H1 (cell line): ENCODE results near the gene TRIM61. TPM values are rescaled to one million over a fixed set of nuclear protein-coding genes. Genes with fewer than 3 reads are reported as not detected.

Experiments
- CTCF ChIA-PET: fragments of 300-600 bp; sonication (Branson Sonifier 250); formaldehyde crosslinking; loops from one replicate; lab custom pipeline; 2021; ENCODE audit not compliant: partially characterized antibody; lab: Charles Lee
- POLR2A ChIA-PET: fragments of 300-600 bp; sonication (Branson Sonifier 250); formaldehyde crosslinking; loops from one replicate; lab custom pipeline; 2021; ENCODE audit warnings: inconsistent platforms; ENCODE audit not compliant: partially characterized antibody; lab: Charles Lee
- DNase-seq, 2 experiments: peaks; one replicate each; pipeline versions ENCODE4 v3.0.0 to v3.0.0-alpha.2; 2010 to 2022; ENCODE audit warnings: low spot score in 2 of 2, low read depth in 1 of 2, mixed read lengths in 1 of 2
- FAIRE-seq: peaks from 2 replicates; lab custom pipeline; 2011; peaks lifted over from hg19 to GRCh38; lab: Jason Lieb, UNC
- H2AFZ ChIP-seq: 2 replicates; pipeline ENCODE4 v1.8.1; 2012; ENCODE audit warnings: low read length, inconsistent platforms
- H2AK5ac ChIP-seq: 2 replicates; pipeline ENCODE4 v1.6.1; 2013; ENCODE audit warnings: low read depth, low read length
- H2BK120ac ChIP-seq: replicated peaks from 2 replicates; pipeline ENCODE3; 2013; ENCODE audit warnings: low read depth, low read length, inconsistent platforms
- H2BK12ac ChIP-seq: 2 replicates; pipeline ENCODE4 v1.6.1; 2013; ENCODE audit warnings: low read depth, low read length
- H2BK15ac ChIP-seq: 2 replicates; pipeline ENCODE4 v1.6.1; 2013; ENCODE audit warnings: low read length
- H2BK20ac ChIP-seq: 2 replicates; pipeline ENCODE4 v1.6.1; 2013; ENCODE audit warnings: low read length
- H2BK5ac ChIP-seq: 2 replicates; pipeline ENCODE4 v1.6.1; 2013; ENCODE audit warnings: low read depth, low read length
- H3K14ac ChIP-seq: 2 replicates; pipeline ENCODE4 v1.6.1; 2013; ENCODE audit warnings: inconsistent platforms; ENCODE audit not compliant: insufficient read length
- H3K18ac ChIP-seq: 2 replicates; pipeline ENCODE4 v1.6.1; 2013; ENCODE audit warnings: low read length; ENCODE audit errors: extremely low read depth
- H3K23ac ChIP-seq: 2 replicates; pipeline ENCODE4 v1.6.1; 2013; ENCODE audit warnings: inconsistent platforms; ENCODE audit not compliant: insufficient read length
- H3K23me2 ChIP-seq: 2 replicates; pipeline ENCODE4 v1.6.1; 2013; ENCODE audit warnings: low read depth, low read length
- H3K27ac ChIP-seq: 2 replicates; pipeline ENCODE4 v1.6.1; 2011; ENCODE audit warnings: low read depth, low read length, inconsistent platforms
- H3K27me3 ChIP-seq, 4 experiments: replicated peaks in 1 of 4; 1 replicate in 1 of 4; 2 replicates in 3 of 4; pipeline versions ENCODE4 v1.6.1 to v1.8.1; 2011 to 2013; ENCODE audit warnings: low read length in 3 of 4, mild to moderate bottlenecking in 3 of 4, inconsistent platforms in 2 of 4, mixed read lengths in 2 of 4, moderate library complexity in 1 of 4; ENCODE audit not compliant: control insufficient read depth in 3 of 4, insufficient read depth in 3 of 4; ENCODE audit errors: extremely low read depth in 1 of 4
- H3K36me3 ChIP-seq, 4 experiments: 2 replicates each; pipeline versions ENCODE4 v1.6.1 to v1.8.1; 2011 to 2013; ENCODE audit warnings: mild to moderate bottlenecking in 4 of 4, low read length in 3 of 4, moderate library complexity in 2 of 4, control low read depth in 1 of 4, inconsistent platforms in 1 of 4; ENCODE audit not compliant: insufficient read depth in 4 of 4, control insufficient read depth in 2 of 4
- H3K4ac ChIP-seq: replicated peaks from 2 replicates; pipeline ENCODE3; 2013; ENCODE audit warnings: low read length, low read depth, mixed read lengths, inconsistent platforms; ENCODE audit not compliant: insufficient read length
- H3K4me1 ChIP-seq, 4 experiments: replicated peaks in 1 of 4; 1 replicate in 1 of 4; 2 replicates in 3 of 4; pipeline versions ENCODE4 v1.6.1 to v1.8.1; 2011 to 2013; ENCODE audit warnings: low read length in 3 of 4, inconsistent platforms in 2 of 4, mixed read lengths in 1 of 4; ENCODE audit not compliant: insufficient read depth in 4 of 4, control insufficient read depth in 3 of 4
- H3K4me2 ChIP-seq, 2 experiments: 2 replicates each; pipeline versions ENCODE4 v1.6.1 to v1.8.1; 2011 to 2013; ENCODE audit warnings: low read depth in 2 of 2, low read length in 2 of 2, control low read depth in 1 of 2, inconsistent platforms in 1 of 2, mild to moderate bottlenecking in 1 of 2; ENCODE audit not compliant: insufficient read depth in 1 of 2
- H3K4me3 ChIP-seq, 4 experiments: fragments of 200-600, 300-600 bp in 1 of 4; sonication (generic), shearing (Covaris generic), sonication (Bioruptor Twin) in 1 of 4; 2 replicates each; pipeline versions ENCODE4 v1.5.1 to v1.8.1; 2011 to 2016; ENCODE audit warnings: low read length in 4 of 4, low read depth in 3 of 4, control low read depth in 2 of 4, inconsistent platforms in 2 of 4, mild to moderate bottlenecking in 2 of 4, mixed read lengths in 1 of 4, moderate library complexity in 1 of 4; ENCODE audit not compliant: insufficient read depth in 2 of 4; ENCODE audit errors: extremely low read depth in 1 of 4
- H3K56ac ChIP-seq: replicated peaks from 2 replicates; pipeline ENCODE3; 2013; ENCODE audit warnings: low read depth, mild to moderate bottlenecking, mixed read lengths, low read length, inconsistent platforms; ENCODE audit not compliant: insufficient read length
- H3K79me1 ChIP-seq: 2 replicates; pipeline ENCODE4 v1.6.1; 2013; ENCODE audit warnings: low read depth, low read length, control low read depth
- H3K79me2 ChIP-seq, 2 experiments: 2 replicates each; pipeline versions ENCODE4 v1.6.1 to v1.8.1; 2012 to 2013; ENCODE audit warnings: low read length in 2 of 2, mild to moderate bottlenecking in 2 of 2, inconsistent platforms in 1 of 2; ENCODE audit not compliant: insufficient read depth in 2 of 2, control insufficient read depth in 1 of 2
- H3K9ac ChIP-seq, 4 experiments: replicated peaks in 1 of 4; 1 replicate in 1 of 4; 2 replicates in 3 of 4; pipeline versions ENCODE4 v1.6.1 to v1.8.1; 2011 to 2013; ENCODE audit warnings: low read depth in 3 of 4, low read length in 3 of 4, control low read depth in 2 of 4, mild to moderate bottlenecking in 2 of 4, moderate library complexity in 2 of 4, inconsistent platforms in 1 of 4; ENCODE audit errors: extremely low read depth in 1 of 4
- H3K9me3 ChIP-seq, 2 experiments: 2 replicates each; pipeline versions ENCODE4 v1.6.1 to v1.8.1; 2012 to 2013; ENCODE audit warnings: mild to moderate bottlenecking in 2 of 2, moderate library complexity in 2 of 2, control low read depth in 1 of 2, inconsistent platforms in 1 of 2, low read depth in 1 of 2, low read length in 1 of 2, mixed read lengths in 1 of 2; ENCODE audit not compliant: insufficient read depth in 2 of 2
- H4K20me1 ChIP-seq, 2 experiments: replicated peaks in 1 of 2; 2 replicates each; pipeline versions ENCODE3 to v1.8.1; 2011 to 2013; ENCODE audit warnings: inconsistent platforms in 2 of 2, low read length in 2 of 2, mild to moderate bottlenecking in 1 of 2; ENCODE audit not compliant: insufficient read depth in 2 of 2, control insufficient read depth in 1 of 2
- H4K5ac ChIP-seq: 2 replicates; pipeline ENCODE4 v1.6.1; 2013; ENCODE audit warnings: low read length, low read depth, mixed read lengths, inconsistent platforms; ENCODE audit not compliant: insufficient read length
- H4K8ac ChIP-seq: 2 replicates; pipeline ENCODE4 v1.8.0; 2013; ENCODE audit warnings: mild to moderate bottlenecking, moderate library complexity, low read length, inconsistent platforms; ENCODE audit not compliant: insufficient read depth; ENCODE audit errors: extremely low read depth
- H4K91ac ChIP-seq: replicated peaks from 2 replicates; pipeline ENCODE3; 2013; ENCODE audit warnings: low read length, mixed read lengths, inconsistent platforms; ENCODE audit not compliant: insufficient read length
- KDM4A ChIP-seq: IDR thresholded peaks from one replicate; pipeline ENCODE4 v1.7.1; 2012; ENCODE audit warnings: low read depth, mild to moderate bottlenecking, moderate library complexity, low read length, inconsistent platforms; ENCODE audit not compliant: severe bottlenecking
- ZNF274 ChIP-seq: IDR thresholded peaks from 2 replicates; pipeline ENCODE4 v1.7.0; 2012; ENCODE audit warnings: low read length, borderline replicate concordance; ENCODE audit errors: extremely low read depth
- WGBS, 2 experiments: shearing (Covaris generic) in 1 of 2; methylation state at CpG; one replicate each; pipeline versions ENCODE4 v1.1.6 to v1.1.7; 2013 to 2015; ENCODE audit warnings: low lambda C conversion rate in 2 of 2, mixed read lengths in 2 of 2, inconsistent platforms in 1 of 2, low coverage in 1 of 2, missing lambda C conversion rate in 1 of 2; ENCODE audit not compliant: insufficient replicate concordance in 2 of 2, insufficient coverage in 1 of 2, insufficient read length in 1 of 2; ENCODE audit errors: extremely low coverage in 1 of 2, missing lambda C conversion rate in 1 of 2; 5-methylcytosine and 5-hydroxymethylcytosine counted together
- polyA plus RNA-seq, 7 experiments: library from polyadenylated mRNA; depleted of rRNA in 3 of 7; stranded (reverse) in 5 of 7; unstranded in 2 of 7; fragments of >200 nt in 5 of 7; fragments of 200-250 nt in 2 of 7; gene quantifications; 1 replicate in 5 of 7; 2 replicates in 1 of 7; 4 replicates in 1 of 7; pipeline versions ENCODE4 v1.2.1 to v1.2.3, GENCODE V29; 2011 to 2013; ENCODE audit warnings: missing spikeins in 2 of 7, mixed read lengths in 2 of 7
- total RNA-seq: library from RNA; stranded (reverse); fragmentation: NEBNext Ultra II Directional; extraction: Animal tissue kit (Norgen Biotek cat#: 25700); gene quantifications from 2 replicates; pipeline ENCODE4 v1.2.1, GENCODE V29; 2021

TRIM61 gene
- total and polyA plus RNA-seq, 2 of the 8 experiments (the other 6 are each of a cell fraction or from before 2014, with no cell fraction given), result 0.18 to 5.0 TPM

- POLR2A ChIA-PET, result no interaction called here
- Histone ChIP-seq H3K79me2 (no peaks in the 10 kb centered on the region), H2BK5ac (no peak overlapping the region)
Measured at GRCh38 chr4:164989471-164989870, 12.0 kb upstream of the TRIM61 start.

More at GRCh38 chr4:164989471-164989870, 12.0 kb upstream of the TRIM61 start:
- H2AK5ac ChIP-seq, result no peak overlapping the region
- no peak overlapping the region for H4K91ac ChIP-seq
- no peak overlapping the region for H3K4me2 ChIP-seq
- H2AFZ ChIP-seq, result no peak overlapping the region
- CTCF ChIA-PET, result interaction anchor here (0.9 to 1.4 kb wide), 6 partner anchors 9 to 1435 kb away, joined by 3 to 5 read pairs (median 3); no protein-coding TSS in a partner anchor
- no peaks in the 10 kb centered on the region for H3K9me3 ChIP-seq
- no peak overlapping the region for H3K56ac ChIP-seq
- no peak overlapping the region for H2BK12ac ChIP-seq
- no peak overlapping the region for H3K14ac ChIP-seq
- no peaks in the 10 kb centered on the region for H4K20me1 ChIP-seq
- H2BK20ac ChIP-seq, result no peak overlapping the region
- H3K18ac ChIP-seq, result no peak overlapping the region
- no peaks in the 10 kb centered on the region for H3K79me1 ChIP-seq
- no peaks in the 10 kb centered on the region for H3K4me1 ChIP-seq
- H3K23ac ChIP-seq, result no peak overlapping the region
- H2BK15ac ChIP-seq, result no peak overlapping the region
- H2BK120ac ChIP-seq, result no peak overlapping the region
- TF ChIP-seq ZNF274, result no peak
- TF ChIP-seq KDM4A, result no peak
- FAIRE-seq (no peak), DNase-seq (no peak)
- H4K5ac ChIP-seq, result no peak overlapping the region
- no peak overlapping the region for H4K8ac ChIP-seq
- H3K4ac ChIP-seq, result no peak overlapping the region
- 86% methylated on average over 2 of the region's 2 CpGs; no CpG with 5 or more reads in 1 of the 2 experiments for WGBS, 2 experiments
- no peak overlapping the region for H3K4me3 ChIP-seq
- H3K27me3 ChIP-seq, result no peaks in the 10 kb centered on the region
- H3K36me3 ChIP-seq, result no peaks in the 10 kb centered on the region
- H3K9ac ChIP-seq, result no peak overlapping the region
- H3K23me2 ChIP-seq, result no peaks in the 10 kb centered on the region
- H3K27ac ChIP-seq, result no peak overlapping the region
